K562 (cell line): ENCODE measurements around the gene RHBDF2. TPM values are rescaled to one million over a fixed set of nuclear protein-coding genes. Genes with fewer than 3 reads are reported as not detected.

ENCODE experiments used
- ARID2 ChIP-seq: fragments of 450-650 bp; IDR thresholded peaks from 2 replicates; pipeline ENCODE4 v1.6.1; 2017; ENCODE audit warnings: antibody characterized with exemption, mild to moderate bottlenecking
- BCLAF1 ChIP-seq, 2 experiments: fragments of 450-650 bp in 1 of 2; IDR thresholded peaks; 2 replicates each; pipeline ENCODE4 v1.6.1; 2011 to 2017; ENCODE audit warnings: low read depth in 2 of 2, antibody characterized with exemption in 1 of 2, borderline replicate concordance in 1 of 2, low read length in 1 of 2, mild to moderate bottlenecking in 1 of 2, mixed read lengths in 1 of 2; ENCODE audit not compliant: control insufficient read depth in 1 of 2
- HMG20B ChIP-seq: fragments of 250-450 bp; sonication (Bioruptor Pico); IDR thresholded peaks from 2 replicates; pipeline ENCODE4 v1.5.0; 2021; ENCODE audit warnings: mild to moderate bottlenecking
- MEF2D ChIP-seq: conservative IDR thresholded peaks from 2 replicates; pipeline ENCODE4 v1.6.1; 2016; ENCODE audit warnings: low read depth, missing genetic modification characterization, missing compliant biosample characterization
- MEIS2 ChIP-seq: fragments of 450-650 bp; IDR thresholded peaks from 2 replicates; pipeline ENCODE4 v1.6.1; 2014; ENCODE audit warnings: mild to moderate bottlenecking; ENCODE audit not compliant: partially characterized antibody
- NFE2L1 ChIP-seq: fragments of 450-650 bp; IDR thresholded peaks from 2 replicates; pipeline ENCODE4 v1.6.1; 2016; ENCODE audit warnings: missing genetic modification characterization, low read depth, mild to moderate bottlenecking, missing compliant biosample characterization, moderate library complexity, borderline replicate concordance
- NFIC ChIP-seq: fragments of 450-650 bp; IDR thresholded peaks from 2 replicates; pipeline ENCODE4 v1.6.1; 2017; ENCODE audit warnings: mild to moderate bottlenecking, inconsistent platforms
- NR4A1 ChIP-seq, 2 experiments: fragments of 250-450 bp in 1 of 2; fragments of 450-650 bp in 1 of 2; sonication (Bioruptor Pico) in 1 of 2; IDR thresholded peaks; 2 replicates each; pipeline versions ENCODE4 v1.4.0 to v1.6.1; 2016 to 2020; ENCODE audit warnings: mild to moderate bottlenecking in 2 of 2, missing compliant biosample characterization in 1 of 2, missing genetic modification characterization in 1 of 2, moderate library complexity in 1 of 2
- NRF1 ChIP-seq, 2 experiments: fragments of 450-650 bp; IDR thresholded peaks in 1 of 2; conservative IDR thresholded peaks in 1 of 2; 2 replicates each; pipeline ENCODE4 v1.6.1; 2014; ENCODE audit warnings: mild to moderate bottlenecking in 2 of 2
- PHTF2 ChIP-seq: fragments of 250-450 bp; sonication (Bioruptor Pico); IDR thresholded peaks from 2 replicates; pipeline ENCODE4 v1.5.0; 2021; ENCODE audit warnings: mild to moderate bottlenecking
- RAD21 ChIP-seq, 2 experiments: fragments of 250-450 bp in 1 of 2; fragments of 450-650 bp in 1 of 2; sonication (Bioruptor Pico) in 1 of 2; formaldehyde crosslinking in 1 of 2; IDR thresholded peaks in 1 of 2; conservative IDR thresholded peaks in 1 of 2; 2 replicates each; pipeline versions ENCODE4 v1.4.0 to v1.8.0; 2020 to 2022; ENCODE audit warnings: mild to moderate bottlenecking in 2 of 2, moderate library complexity in 1 of 2
- SUPT5H ChIP-seq: fragments of 450-650 bp; IDR thresholded peaks from 2 replicates; pipeline ENCODE4 v1.6.1; 2016
- USF2 ChIP-seq: sonication (generic); formaldehyde crosslinking; IDR thresholded peaks from 2 replicates; pipeline ENCODE4 v1.5.0; 2020; ENCODE audit warnings: missing genetic modification reagents
- ZFP91 ChIP-seq: sonication (generic); formaldehyde crosslinking; IDR thresholded peaks from 2 replicates; pipeline ENCODE4 v1.8.0; 2022; ENCODE audit warnings: mild to moderate bottlenecking, missing genetic modification reagents
- ZNF134 ChIP-seq: fragments of 250-450 bp; sonication (Bioruptor Pico); conservative IDR thresholded peaks from 2 replicates; pipeline ENCODE4 v1.4.0; 2020
- ZNF174 ChIP-seq: fragments of 250-450 bp; sonication (Bioruptor Pico); IDR thresholded peaks from 2 replicates; pipeline ENCODE4 v1.4.0; 2020; ENCODE audit warnings: mild to moderate bottlenecking
- ZNF3 ChIP-seq: fragments of 250-450 bp; sonication (Bioruptor Pico); IDR thresholded peaks from 2 replicates; pipeline ENCODE4 v1.5.0; 2021; ENCODE audit warnings: mild to moderate bottlenecking, moderate library complexity
- ZNF408 ChIP-seq: fragments of 250-450 bp; sonication (Bioruptor Pico); IDR thresholded peaks from 2 replicates; pipeline ENCODE4 v1.4.0; 2020; ENCODE audit warnings: low read depth, mild to moderate bottlenecking, moderate library complexity
- ZNF584 ChIP-seq: fragments of 200-800 bp; sonication (Bioruptor generic); IDR thresholded peaks from 2 replicates; pipeline ENCODE4 v1.6.1; 2016; ENCODE audit warnings: low read depth, mild to moderate bottlenecking, missing genetic modification characterization, missing compliant biosample characterization
- ZZZ3 ChIP-seq: fragments of 450-650 bp; IDR thresholded peaks from 2 replicates; pipeline ENCODE4 v1.6.1; 2016; ENCODE audit warnings: antibody characterized with exemption, mild to moderate bottlenecking, moderate library complexity
- polyA plus RNA-seq, 8 experiments: library from polyadenylated mRNA; depleted of rRNA in 4 of 8; stranded (reverse) in 5 of 8; unstranded in 3 of 8; fragments of >200 nt; fragmentation: Nextera tagmentation in 2 of 8; fragmentation: Illumina TruSeq in 1 of 8; extraction: Ambion mirVana in 2 of 8; extraction: Trizol in 1 of 8; gene quantifications; 2 replicates each; pipeline versions ENCODE4 v1.2.1 to v1.2.3, GENCODE V29; 2011 to 2014; ENCODE audit warnings: inconsistent platforms in 1 of 8, missing spikeins in 1 of 8
- total RNA-seq, 7 experiments: library from RNA; depleted of rRNA in 6 of 7; stranded (reverse); fragments of >200 nt in 6 of 7; fragmentation: Illumina TruSeq in 2 of 7; extraction: Trizol in 2 of 7; gene quantifications; 2 replicates each; pipeline versions ENCODE4 v1.2.1 to v1.2.3, GENCODE V29; 2011 to 2021; ENCODE audit warnings: low replicate concordance in 1 of 7

Gene RHBDF2
- total and polyA plus RNA-seq, 9 of the 15 experiments (the other 6 are each of a cell fraction or from before 2014, with no cell fraction given): 0.04 to 2.8 (median 1.1) TPM

- TF ChIP-seq BCLAF1 (IDR thresholded peaks at IDR 0.05; ENCODE audit: borderline replicate concordance in 1 of 2, control insufficient read depth in 1 of 2, low read depth in 2 of 2, low read length in 1 of 2): no peak
- no peak for TF ChIP-seq NR4A1 (CRISPR knock-in tag; IDR thresholded peaks at IDR 0.05)
- TF ChIP-seq NR4A1 (tag; IDR thresholded peaks at IDR 0.05): no peak
- no peak for TF ChIP-seq ZZZ3
- no peak for TF ChIP-seq ARID2
- no peak for TF ChIP-seq NFIC
- TF ChIP-seq PHTF2 (CRISPR knock-in tag): no peak
- no peak for TF ChIP-seq MEIS2
- TF ChIP-seq ZNF134 (CRISPR knock-in tag): no peak
- TF ChIP-seq HMG20B (CRISPR knock-in tag): no peak
- TF ChIP-seq MEF2D (tag): no peak
- no peak for TF ChIP-seq ZNF174 (CRISPR knock-in tag)
- peak; percentile 4 to 65; a peak in 2 of 4 replicates for TF ChIP-seq NRF1 (conservative IDR thresholded peaks at IDR 0.05 in 1 of 2, IDR thresholded peaks at IDR 0.05 in 1 of 2)
- TF ChIP-seq ZNF408 (CRISPR knock-in tag): no peak
- no peak for TF ChIP-seq NFE2L1 (tag)
- no peak for TF ChIP-seq USF2 (CRISPR knock-in tag)
- no peak for TF ChIP-seq ZNF3
- TF ChIP-seq RAD21 (CRISPR knock-in tag; conservative IDR thresholded peaks at IDR 0.05 in 1 of 2, IDR thresholded peaks at IDR 0.05 in 1 of 2): 0 out of 4 replicates have a peak, but pooled peaks of 1 of the 2 experiments have one; percentile 10
- TF ChIP-seq ZNF584 (CRISPR knock-in tag): no peak
- TF ChIP-seq SUPT5H: no peak
- no peak for TF ChIP-seq ZFP91
These were observed 48.4 kb downstream of the RHBDF2 start, which contains the start of gene UBE2O (continued) for GRCh38 chr17:76452660-76453430.
